Endodermal cell (in vitro differentiated cells): ENCODE data around the gene KRTAP4-4. TPM values are rescaled to one million over a fixed set of nuclear protein-coding genes. Genes with fewer than 3 reads are reported as not detected.
"Not testable (repeated sequence)": the region's sequence is repeated elsewhere in the genome, so short reads cannot be mapped to it uniquely, and the experiment has no call there.

Experiments used
- DNase-seq: peaks from one replicate; pipeline ENCODE4 v3.0.0-alpha.2; 2017
- H3K27ac ChIP-seq: 2 replicates; pipeline ENCODE4 v1.5.1; 2013; ENCODE audit warnings: mild to moderate bottlenecking, low read depth, low read length, moderate library complexity
- H3K27me3 ChIP-seq: 2 replicates; pipeline ENCODE4 v1.6.1; 2013; ENCODE audit warnings: mild to moderate bottlenecking, low read length, moderate library complexity; ENCODE audit not compliant: insufficient read depth, control insufficient read depth, poor library complexity, severe bottlenecking
- H3K36me3 ChIP-seq: 2 replicates; pipeline ENCODE4 v1.7.0; 2013; ENCODE audit warnings: mild to moderate bottlenecking, low read length, moderate library complexity; ENCODE audit not compliant: control insufficient read depth, insufficient read depth
- H3K4me1 ChIP-seq: one replicate; pipeline ENCODE4 v1.7.0; 2013; ENCODE audit warnings: low read length; ENCODE audit not compliant: control insufficient read depth, insufficient read depth
- H3K4me3 ChIP-seq: 2 replicates; pipeline ENCODE4 v1.5.1; 2013; ENCODE audit warnings: mild to moderate bottlenecking, low read length, moderate library complexity
- H3K9ac ChIP-seq: 2 replicates; pipeline ENCODE4 v1.6.1; 2013; ENCODE audit warnings: mild to moderate bottlenecking, low read length, moderate library complexity; ENCODE audit not compliant: poor library complexity, severe bottlenecking; ENCODE audit errors: extremely low read depth
- H3K9me3 ChIP-seq: 2 replicates; pipeline ENCODE4 v1.6.1; 2013; ENCODE audit warnings: mild to moderate bottlenecking, low read length, moderate library complexity; ENCODE audit not compliant: control insufficient read depth
- H3K27ac Mint-ChIP-seq: 2 replicates; pipeline ENCODE4 v1.8.0; 2020; ENCODE audit warnings: mixed read lengths
- H3K27me3 Mint-ChIP-seq: 2 replicates; pipeline ENCODE4 v1.8.0; 2021; ENCODE audit warnings: mild to moderate bottlenecking, mixed read lengths; ENCODE audit not compliant: insufficient read depth
- H3K36me3 Mint-ChIP-seq: 2 replicates; pipeline ENCODE4 v1.8.0; 2020; ENCODE audit warnings: low read depth, mixed read lengths
- H3K4me1 Mint-ChIP-seq: 2 replicates; pipeline ENCODE4 v1.8.0; 2020; ENCODE audit warnings: mixed read lengths
- H3K4me3 Mint-ChIP-seq: 2 replicates; pipeline ENCODE4 v1.8.0; 2020; ENCODE audit warnings: mild to moderate bottlenecking, moderate library complexity, mixed read lengths
- H3K9me3 Mint-ChIP-seq: 2 replicates; pipeline ENCODE4 v1.8.0; 2020; ENCODE audit warnings: mild to moderate bottlenecking, mixed read lengths
- WGBS, 2 experiments: methylation state at CpG; one replicate each; pipeline versions ENCODE4 v1.1.5 to v1.1.7; 2013; ENCODE audit warnings: missing lambda C conversion rate in 2 of 2, mixed read lengths in 1 of 2; ENCODE audit not compliant: insufficient coverage in 1 of 2, insufficient read length in 1 of 2; 5-methylcytosine and 5-hydroxymethylcytosine counted together
- total RNA-seq, 2 donors: library from RNA; stranded (reverse); fragmentation: NEBNext Ultra II Directional in 1 of 2; extraction: Animal tissue kit (Norgen Biotek cat#: 25700) in 1 of 2; gene quantifications; 2 replicates in 1 of 2; 3 replicates in 1 of 2; pipeline ENCODE4 v1.2.1, GENCODE V29; 2021
- TF ChIP-seq, protein P1 (sequence below): fragments of 200-600 bp; sonication (generic); conservative IDR thresholded peaks from 2 replicates; pipeline ENCODE4 v1.5.0; 2021; ENCODE audit warnings: antibody characterized with exemption, mild to moderate bottlenecking

The KRTAP4-4 gene
- total RNA-seq, 2 donors from 2014 or later: not detected

DNA sequence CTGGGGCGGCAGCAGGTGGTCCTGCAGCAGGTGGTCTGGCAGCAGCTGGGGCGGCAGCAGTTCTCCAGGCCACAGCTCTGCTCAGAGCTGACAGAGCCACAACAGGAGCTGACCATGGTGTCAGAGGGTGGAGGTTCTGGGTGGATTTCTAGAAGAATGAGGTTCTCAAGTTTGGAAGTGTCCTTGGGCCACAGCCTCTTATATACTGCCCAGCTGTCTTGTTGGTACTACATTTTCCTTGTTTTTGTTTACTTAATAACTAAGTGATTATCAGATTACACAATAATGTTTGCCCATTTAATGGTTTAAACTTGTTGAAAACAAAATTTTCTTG, 10.9 kb downstream of the KRTAP4-4 start, which contains the start of gene KRTAP4-5:
KRTAP4-5 (minus strand) TSS at position 174 of the 334 bp plus-strand sequence; CDS start at position 116, 58 bp downstream.
- TF ChIP-seq, protein P1, sequence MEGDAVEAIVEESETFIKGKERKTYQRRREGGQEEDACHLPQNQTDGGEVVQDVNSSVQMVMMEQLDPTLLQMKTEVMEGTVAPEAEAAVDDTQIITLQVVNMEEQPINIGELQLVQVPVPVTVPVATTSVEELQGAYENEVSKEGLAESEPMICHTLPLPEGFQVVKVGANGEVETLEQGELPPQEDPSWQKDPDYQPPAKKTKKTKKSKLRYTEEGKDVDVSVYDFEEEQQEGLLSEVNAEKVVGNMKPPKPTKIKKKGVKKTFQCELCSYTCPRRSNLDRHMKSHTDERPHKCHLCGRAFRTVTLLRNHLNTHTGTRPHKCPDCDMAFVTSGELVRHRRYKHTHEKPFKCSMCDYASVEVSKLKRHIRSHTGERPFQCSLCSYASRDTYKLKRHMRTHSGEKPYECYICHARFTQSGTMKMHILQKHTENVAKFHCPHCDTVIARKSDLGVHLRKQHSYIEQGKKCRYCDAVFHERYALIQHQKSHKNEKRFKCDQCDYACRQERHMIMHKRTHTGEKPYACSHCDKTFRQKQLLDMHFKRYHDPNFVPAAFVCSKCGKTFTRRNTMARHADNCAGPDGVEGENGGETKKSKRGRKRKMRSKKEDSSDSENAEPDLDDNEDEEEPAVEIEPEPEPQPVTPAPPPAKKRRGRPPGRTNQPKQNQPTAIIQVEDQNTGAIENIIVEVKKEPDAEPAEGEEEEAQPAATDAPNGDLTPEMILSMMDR: no peak
- no peak for DNase-seq
- Mint-ChIP-seq H3K27me3 (peaks cover 2% of the 10 kb centered on the region), H3K9me3 (peaks cover 3% of the 10 kb centered on the region), H3K27ac (no peak within 1 kb of the TSS), H3K36me3 (no peaks in the 10 kb centered on the region), H3K4me3 (no peak within 1 kb of the TSS), H3K4me1 (no peaks in the 10 kb centered on the region)
- 67% methylated on average over 2 of the region's 2 CpGs; no CpG with 5 or more reads in 1 of the 2 experiments for WGBS, 2 experiments
- no peaks in the 10 kb centered on the region for H3K36me3 ChIP-seq
- no peak within 1 kb of the TSS for H3K4me3 ChIP-seq
- no peak within 1 kb of the TSS for H3K9ac ChIP-seq
- H3K27ac ChIP-seq: no peak within 1 kb of the TSS
- H3K9me3 ChIP-seq: no peaks in the 10 kb centered on the region
- H3K4me1 ChIP-seq: no peaks in the 10 kb centered on the region
- H3K27me3 ChIP-seq: peaks cover 5% of the 10 kb centered on the region

DNA sequence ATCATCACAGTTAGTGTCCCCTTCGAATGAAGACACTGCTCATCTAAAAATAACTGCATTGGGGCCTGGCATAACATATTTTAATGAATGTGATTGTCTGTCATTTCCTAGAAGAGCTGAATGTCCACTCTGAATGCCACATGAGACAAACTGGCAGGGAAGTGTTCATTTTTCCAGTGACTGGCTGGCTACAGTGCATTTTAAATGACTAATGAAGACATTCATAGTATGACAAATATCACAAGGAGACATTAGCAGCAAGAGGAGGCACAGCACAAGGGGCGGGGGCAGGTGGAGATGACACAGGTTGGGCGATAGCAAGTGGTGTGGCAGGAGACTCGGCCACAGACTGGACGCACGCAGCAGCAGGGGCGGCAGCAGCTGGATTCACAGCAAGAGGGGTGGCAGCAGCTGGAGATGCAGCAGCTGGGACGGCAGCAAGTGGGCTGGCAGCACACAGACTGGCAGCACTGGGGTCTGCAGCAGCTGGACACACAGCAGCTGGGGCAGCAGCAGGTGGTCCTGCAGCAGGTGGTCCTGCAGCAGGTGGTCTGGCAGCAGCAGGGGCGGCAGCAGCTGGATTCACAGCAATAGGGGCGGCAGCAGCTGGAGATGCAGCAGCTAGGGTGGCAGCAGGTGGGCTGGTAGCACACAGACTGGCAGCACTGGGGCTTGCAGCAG, 11.4 kb downstream of the KRTAP4-4 start:
- H3K4me3 ChIP-seq, H3K9ac ChIP-seq, H3K27ac ChIP-seq, H3K9me3 Mint-ChIP-seq, H3K36me3 Mint-ChIP-seq, DNase-seq, H3K4me1 ChIP-seq, H3K9me3 ChIP-seq, H3K27ac Mint-ChIP-seq, H3K36me3 ChIP-seq, H3K4me1 Mint-ChIP-seq, H3K4me3 Mint-ChIP-seq, H3K27me3 ChIP-seq, H3K27me3 Mint-ChIP-seq: not testable (repeated sequence)
- 78 to 88% methylated on average over 4 to 10 of the region's 10 CpGs for WGBS, 2 experiments

DNA sequence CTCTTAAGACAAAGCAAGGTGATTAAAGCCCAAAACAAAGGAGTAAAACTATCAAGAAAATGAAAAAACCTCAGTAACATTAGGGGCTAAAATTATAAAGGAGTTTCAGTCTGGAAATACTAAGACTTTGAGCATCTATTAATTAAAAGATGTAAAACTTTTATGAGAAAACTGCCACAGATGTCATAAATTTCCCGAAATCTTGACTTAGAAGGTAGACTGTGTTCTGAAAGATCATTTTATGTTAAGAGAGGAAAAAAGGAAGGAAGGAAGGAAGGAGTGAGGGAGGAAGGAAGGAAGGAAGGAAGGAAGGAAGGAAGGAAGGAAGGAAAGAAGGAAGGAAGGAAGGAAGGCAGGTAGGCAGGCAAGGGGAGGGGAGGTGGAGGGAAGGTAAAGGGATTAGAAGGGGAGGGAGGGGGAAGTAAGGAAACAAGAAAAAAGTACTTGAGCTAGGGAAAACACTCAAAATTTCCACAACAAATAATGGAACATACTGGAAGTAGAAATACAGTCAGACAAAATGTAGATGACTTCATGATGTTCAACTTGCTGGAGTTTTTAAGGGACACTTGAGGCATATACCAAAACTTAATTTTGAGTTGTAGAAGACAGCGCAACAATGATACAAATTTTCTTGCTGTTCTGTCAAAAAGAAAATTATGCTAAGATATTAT, 12.9 kb downstream of the KRTAP4-4 start:
- Histone ChIP-seq H3K27me3 (peaks cover 5% of the 10 kb centered on the region), H3K36me3 (no peaks in the 10 kb centered on the region), H3K27ac (no peak overlapping the region), H3K4me3 (no peak overlapping the region), H3K4me1 (no peaks in the 10 kb centered on the region), H3K9me3 (peaks cover 5% of the 10 kb centered on the region), H3K9ac (no peak overlapping the region)
- H3K27me3 Mint-ChIP-seq: no peaks in the 10 kb centered on the region
- DNase-seq: no peak
- H3K4me1 Mint-ChIP-seq: no peaks in the 10 kb centered on the region
- 89 to 100% methylated on average over 2 of the region's 2 CpGs for WGBS, 2 experiments
- no peak overlapping the region for H3K27ac Mint-ChIP-seq
- H3K36me3 Mint-ChIP-seq: peaks cover 2% of the 10 kb centered on the region
- H3K9me3 Mint-ChIP-seq: peaks cover 19% of the 10 kb centered on the region
- TF ChIP-seq, protein P1: no peak
- no peak overlapping the region for H3K4me3 Mint-ChIP-seq
